Psoas muscle (tissue), 8 donors: ENCODE measurements around the gene MNT. TPM values are rescaled to one million over a fixed set of nuclear protein-coding genes. Genes with fewer than 3 reads are reported as not detected.

Source experiments
- ATAC-seq, 4 donors: fragments of 200-7000 bp; cut with Tn5 transposase; one replicate each; pipeline ENCODE4 v1.9.1; 2020; ENCODE audit warnings: moderate library complexity in 3 of 4, mild to moderate bottlenecking in 2 of 4
- DNase-seq, 2 donors: peaks; one replicate each; pipeline ENCODE4 v3.0.0-alpha.2; 2020
- H3K27ac ChIP-seq: fragments of 200-600 bp; one replicate; pipeline ENCODE4 v1.8.0; 2022
- H3K27me3 ChIP-seq, 3 donors: fragments of 200-600 bp in 1 of 3; one replicate each; pipeline versions ENCODE4 v1.6.1 to v1.8.0; 2013 to 2022; ENCODE audit warnings: low read length in 2 of 3, mild to moderate bottlenecking in 2 of 3, moderate library complexity in 1 of 3; ENCODE audit not compliant: insufficient read depth in 3 of 3
- H3K36me3 ChIP-seq, 2 donors: fragments of 200-600 bp in 1 of 2; one replicate each; pipeline versions ENCODE4 v1.6.1 to v1.8.0; 2013 to 2022; ENCODE audit warnings: low read depth in 1 of 2, mild to moderate bottlenecking in 1 of 2, moderate library complexity in 1 of 2; ENCODE audit not compliant: insufficient read depth in 1 of 2
- H3K4me1 ChIP-seq: fragments of 200-600 bp; one replicate; pipeline ENCODE4 v1.8.0; 2022
- H3K4me3 ChIP-seq: fragments of 200-600 bp; one replicate; pipeline ENCODE4 v1.8.0; 2022; ENCODE audit warnings: mild to moderate bottlenecking
- H3K9me3 ChIP-seq: fragments of 200-600 bp; one replicate; pipeline ENCODE4 v1.8.0; 2022
- CTCF ChIP-seq: fragments of 200-600 bp; IDR thresholded peaks from one replicate; pipeline ENCODE4 v1.8.0; 2022; ENCODE audit warnings: antibody characterized with exemption
- WGBS, 3 donors: extraction: QIAGEN DNeasy Blood & Tissue Kit; methylation state at CpG; one replicate each; pipeline versions ENCODE4 v1.1.6 to v1.1.7; 2013; 5-methylcytosine and 5-hydroxymethylcytosine counted together
- intact Hi-C, 2 donors: fragments of 100-400 bp; cut with DNase I; formaldehyde crosslinking; loops; one replicate each; pipeline versions ENCODE4 v1.11.0 to v1.14.2; 2022
- polyA plus RNA-seq, 3 donors: library from polyadenylated mRNA; stranded (reverse); fragments of 200-250 nt; gene quantifications; one replicate each; pipeline ENCODE4 v1.2.3, GENCODE V29; 2013
- total RNA-seq, 4 donors: library from RNA; stranded (reverse); fragmentation: NEBNext Ultra II Directional in 2 of 4; extraction: Animal tissue kit (Norgen Biotek cat#: 25700) in 2 of 4; gene quantifications; one replicate each; pipeline versions ENCODE4 v1.2.1 to v1.2.4, GENCODE V29; 2021 to 2023
- donor health status: healthy with polysubstance abuse.
- donor health status: DM: no; HTN: no; CAD: no; lungs with moderate emphysema.
- donor health status: Bipolar disorder and iron deficiency.
- donor health status: healthy.
- donor health status: DM: yes; HTN: yes; CAD: no.
- donor health status: DM: no; HTN: no; CAD: no.
- donor health status: DM: no; HTN: no; CAD: no.
- donor health status: DM: yes; HTN: yes; CAD: no.

Gene MNT
- total and polyA plus RNA-seq, 7 donors: 2.5 to 11.7 (median 7.0) TPM

GRCh38 chr17:2419486-2419885 is 18.6 kb upstream of the MNT start:
- Histone ChIP-seq H3K4me3 (no peak overlapping the region), H3K4me1 (peaks cover 25% of the 10 kb centered on the region), H3K27ac (peak overlapping the region; percentile 80), H3K36me3 (peaks cover 0 to 25% of the 10 kb centered on the region in 2 donors), H3K27me3 (no peaks in the 10 kb centered on the region), H3K9me3 (no peaks in the 10 kb centered on the region)
- DNase-seq (no peak), ATAC-seq (peak in 1 of 4 donors; percentile 7)
- TF ChIP-seq CTCF: no peak
- intact Hi-C loops: loop anchor here in 1 of 2 donors (5.0 to 10.0 kb wide), 2 partner anchors 55 to 288 kb away; no protein-coding TSS in a partner anchor
- WGBS, 3 donors: 79 to 87% (median 80%) methylated on average over 6 of the region's 6 CpGs

GRCh38 chr17:2418572-2418971 is 17.7 kb upstream of the MNT start:
- WGBS, 3 donors: 27 to 41% (median 29%) methylated on average over 7 of the region's 7 CpGs
- no peaks in the 10 kb centered on the region for H3K9me3 ChIP-seq
- ATAC-seq (peak; percentile 61 to 81 (median 78)), DNase-seq (peak; percentile 31 to 67)
- peaks cover 0 to 30% of the 10 kb centered on the region in 2 donors for H3K36me3 ChIP-seq
- no peak overlapping the region for H3K4me3 ChIP-seq
- peak overlapping the region; percentile 80 for H3K27ac ChIP-seq
- TF ChIP-seq CTCF: no peak
- peaks cover 25% of the 10 kb centered on the region for H3K4me1 ChIP-seq
- H3K27me3 ChIP-seq: no peaks in the 10 kb centered on the region
- intact Hi-C loops: loop anchor here in 1 of 2 donors (5.0 to 10.0 kb wide), 2 partner anchors 54 to 289 kb away; no protein-coding TSS in a partner anchor

GRCh38 chr17:2416010-2416734 is 15.3 kb upstream of the MNT start:
- peaks cover 33% of the 10 kb centered on the region for H3K4me1 ChIP-seq
- DNase-seq: peak; percentile 90 to 93
- H3K9me3 ChIP-seq: no peaks in the 10 kb centered on the region
- peak; percentile 75 to 85 (median 77) for ATAC-seq
- H3K27me3 ChIP-seq: no peaks in the 10 kb centered on the region
- whole genome bisulfite sequencing, 3 donors: 27 to 34% (median 28%) methylated on average over 19 of the region's 19 CpGs
- intact Hi-C loops: loop anchor here (1.0 to 10.0 kb wide), 4 partner anchors 33 to 291 kb away; no protein-coding TSS in a partner anchor
- H3K4me3 ChIP-seq: no peak overlapping the region
- H3K27ac ChIP-seq: peak overlapping the region; percentile 80
- TF ChIP-seq CTCF: peak; percentile 98
- H3K36me3 ChIP-seq: peaks cover 0 to 30% of the 10 kb centered on the region in 2 donors

- no peak overlapping the region for H3K27ac ChIP-seq
- intact Hi-C loops: loop anchor here in 1 of 2 donors (5.0 to 10.0 kb wide), 2 partner anchors 50 to 292 kb away; no protein-coding TSS in a partner anchor
- no peaks in the 10 kb centered on the region for H3K27me3 ChIP-seq
- H3K4me3 ChIP-seq: no peak overlapping the region
- peaks cover 0 to 20% of the 10 kb centered on the region in 2 donors for H3K36me3 ChIP-seq
- no peaks in the 10 kb centered on the region for H3K9me3 ChIP-seq
- no peak for ATAC-seq
- 85 to 91% (median 90%) methylated on average over 9 of the region's 9 CpGs for WGBS, 3 donors
- no peak for TF ChIP-seq CTCF
- H3K4me1 ChIP-seq: peaks cover 33% of the 10 kb centered on the region
- DNase-seq: no peak
Observed at GRCh38 chr17:2415081-2415480, 14.2 kb upstream of the MNT start.
